ENCODE data around the gene ADGRA3.

- TF ChIP-seq CTCF (conservative IDR thresholded peaks at IDR 0.05; ENCODE audit: low read depth, low read length) (no peak), EZH2phosphoT487 (IDR thresholded peaks at IDR 0.05; ENCODE audit: borderline replicate concordance, low read length) (no peak), EZH2 (IDR thresholded peaks at IDR 0.05; ENCODE audit: low read length, unreplicated experiment) (no peak)
Measured at GRCh38 chr4:22492987-22493386, 22.9 kb downstream of the ADGRA3 start.
